H1 (cell line): Measurements from ENCODE around the gene SVOPL. TPM values are rescaled to one million over a fixed set of nuclear protein-coding genes. Genes with fewer than 3 reads are reported as not detected.

Experiments
- CTCF ChIA-PET: fragments of 300-600 bp; sonication (Branson Sonifier 250); formaldehyde crosslinking; loops from one replicate; lab custom pipeline; 2021; ENCODE audit not compliant: partially characterized antibody; lab: Charles Lee
- POLR2A ChIA-PET: fragments of 300-600 bp; sonication (Branson Sonifier 250); formaldehyde crosslinking; loops from one replicate; lab custom pipeline; 2021; ENCODE audit warnings: inconsistent platforms; ENCODE audit not compliant: partially characterized antibody; lab: Charles Lee
- DNase-seq, 2 experiments: peaks; one replicate each; pipeline versions ENCODE4 v3.0.0 to v3.0.0-alpha.2; 2010 to 2022; ENCODE audit warnings: low spot score in 2 of 2, low read depth in 1 of 2, mixed read lengths in 1 of 2
- FAIRE-seq: peaks from 2 replicates; lab custom pipeline; 2011; peaks lifted over from hg19 to GRCh38; lab: Jason Lieb, UNC
- H2AFZ ChIP-seq: 2 replicates; pipeline ENCODE4 v1.8.1; 2012; ENCODE audit warnings: low read length, inconsistent platforms
- H2AK5ac ChIP-seq: 2 replicates; pipeline ENCODE4 v1.6.1; 2013; ENCODE audit warnings: low read depth, low read length
- H2BK120ac ChIP-seq: replicated peaks from 2 replicates; pipeline ENCODE3; 2013; ENCODE audit warnings: low read depth, low read length, inconsistent platforms
- H2BK12ac ChIP-seq: 2 replicates; pipeline ENCODE4 v1.6.1; 2013; ENCODE audit warnings: low read depth, low read length
- H2BK15ac ChIP-seq: 2 replicates; pipeline ENCODE4 v1.6.1; 2013; ENCODE audit warnings: low read length
- H2BK20ac ChIP-seq: 2 replicates; pipeline ENCODE4 v1.6.1; 2013; ENCODE audit warnings: low read length
- H2BK5ac ChIP-seq: 2 replicates; pipeline ENCODE4 v1.6.1; 2013; ENCODE audit warnings: low read depth, low read length
- H3K14ac ChIP-seq: 2 replicates; pipeline ENCODE4 v1.6.1; 2013; ENCODE audit warnings: inconsistent platforms; ENCODE audit not compliant: insufficient read length
- H3K18ac ChIP-seq: 2 replicates; pipeline ENCODE4 v1.6.1; 2013; ENCODE audit warnings: low read length; ENCODE audit errors: extremely low read depth
- H3K23ac ChIP-seq: 2 replicates; pipeline ENCODE4 v1.6.1; 2013; ENCODE audit warnings: inconsistent platforms; ENCODE audit not compliant: insufficient read length
- H3K23me2 ChIP-seq: 2 replicates; pipeline ENCODE4 v1.6.1; 2013; ENCODE audit warnings: low read depth, low read length
- H3K27ac ChIP-seq: 2 replicates; pipeline ENCODE4 v1.6.1; 2011; ENCODE audit warnings: low read depth, low read length, inconsistent platforms
- H3K27me3 ChIP-seq, 4 experiments: replicated peaks in 1 of 4; 1 replicate in 1 of 4; 2 replicates in 3 of 4; pipeline versions ENCODE4 v1.6.1 to v1.8.1; 2011 to 2013; ENCODE audit warnings: low read length in 3 of 4, mild to moderate bottlenecking in 3 of 4, inconsistent platforms in 2 of 4, mixed read lengths in 2 of 4, moderate library complexity in 1 of 4; ENCODE audit not compliant: control insufficient read depth in 3 of 4, insufficient read depth in 3 of 4; ENCODE audit errors: extremely low read depth in 1 of 4
- H3K36me3 ChIP-seq, 4 experiments: 2 replicates each; pipeline versions ENCODE4 v1.6.1 to v1.8.1; 2011 to 2013; ENCODE audit warnings: mild to moderate bottlenecking in 4 of 4, low read length in 3 of 4, moderate library complexity in 2 of 4, control low read depth in 1 of 4, inconsistent platforms in 1 of 4; ENCODE audit not compliant: insufficient read depth in 4 of 4, control insufficient read depth in 2 of 4
- H3K4ac ChIP-seq: replicated peaks from 2 replicates; pipeline ENCODE3; 2013; ENCODE audit warnings: low read length, low read depth, mixed read lengths, inconsistent platforms; ENCODE audit not compliant: insufficient read length
- H3K4me1 ChIP-seq, 4 experiments: replicated peaks in 1 of 4; 1 replicate in 1 of 4; 2 replicates in 3 of 4; pipeline versions ENCODE4 v1.6.1 to v1.8.1; 2011 to 2013; ENCODE audit warnings: low read length in 3 of 4, inconsistent platforms in 2 of 4, mixed read lengths in 1 of 4; ENCODE audit not compliant: insufficient read depth in 4 of 4, control insufficient read depth in 3 of 4
- H3K4me2 ChIP-seq, 2 experiments: 2 replicates each; pipeline versions ENCODE4 v1.6.1 to v1.8.1; 2011 to 2013; ENCODE audit warnings: low read depth in 2 of 2, low read length in 2 of 2, control low read depth in 1 of 2, inconsistent platforms in 1 of 2, mild to moderate bottlenecking in 1 of 2; ENCODE audit not compliant: insufficient read depth in 1 of 2
- H3K4me3 ChIP-seq, 4 experiments: fragments of 200-600, 300-600 bp in 1 of 4; sonication (generic), shearing (Covaris generic), sonication (Bioruptor Twin) in 1 of 4; 2 replicates each; pipeline versions ENCODE4 v1.5.1 to v1.8.1; 2011 to 2016; ENCODE audit warnings: low read length in 4 of 4, low read depth in 3 of 4, control low read depth in 2 of 4, inconsistent platforms in 2 of 4, mild to moderate bottlenecking in 2 of 4, mixed read lengths in 1 of 4, moderate library complexity in 1 of 4; ENCODE audit not compliant: insufficient read depth in 2 of 4; ENCODE audit errors: extremely low read depth in 1 of 4
- H3K56ac ChIP-seq: replicated peaks from 2 replicates; pipeline ENCODE3; 2013; ENCODE audit warnings: low read depth, mild to moderate bottlenecking, mixed read lengths, low read length, inconsistent platforms; ENCODE audit not compliant: insufficient read length
- H3K79me1 ChIP-seq: 2 replicates; pipeline ENCODE4 v1.6.1; 2013; ENCODE audit warnings: low read depth, low read length, control low read depth
- H3K79me2 ChIP-seq, 2 experiments: 2 replicates each; pipeline versions ENCODE4 v1.6.1 to v1.8.1; 2012 to 2013; ENCODE audit warnings: low read length in 2 of 2, mild to moderate bottlenecking in 2 of 2, inconsistent platforms in 1 of 2; ENCODE audit not compliant: insufficient read depth in 2 of 2, control insufficient read depth in 1 of 2
- H3K9ac ChIP-seq, 4 experiments: replicated peaks in 1 of 4; 1 replicate in 1 of 4; 2 replicates in 3 of 4; pipeline versions ENCODE4 v1.6.1 to v1.8.1; 2011 to 2013; ENCODE audit warnings: low read depth in 3 of 4, low read length in 3 of 4, control low read depth in 2 of 4, mild to moderate bottlenecking in 2 of 4, moderate library complexity in 2 of 4, inconsistent platforms in 1 of 4; ENCODE audit errors: extremely low read depth in 1 of 4
- H3K9me3 ChIP-seq, 2 experiments: 2 replicates each; pipeline versions ENCODE4 v1.6.1 to v1.8.1; 2012 to 2013; ENCODE audit warnings: mild to moderate bottlenecking in 2 of 2, moderate library complexity in 2 of 2, control low read depth in 1 of 2, inconsistent platforms in 1 of 2, low read depth in 1 of 2, low read length in 1 of 2, mixed read lengths in 1 of 2; ENCODE audit not compliant: insufficient read depth in 2 of 2
- H4K20me1 ChIP-seq, 2 experiments: replicated peaks in 1 of 2; 2 replicates each; pipeline versions ENCODE3 to v1.8.1; 2011 to 2013; ENCODE audit warnings: inconsistent platforms in 2 of 2, low read length in 2 of 2, mild to moderate bottlenecking in 1 of 2; ENCODE audit not compliant: insufficient read depth in 2 of 2, control insufficient read depth in 1 of 2
- H4K5ac ChIP-seq: 2 replicates; pipeline ENCODE4 v1.6.1; 2013; ENCODE audit warnings: low read length, low read depth, mixed read lengths, inconsistent platforms; ENCODE audit not compliant: insufficient read length
- H4K8ac ChIP-seq: 2 replicates; pipeline ENCODE4 v1.8.0; 2013; ENCODE audit warnings: mild to moderate bottlenecking, moderate library complexity, low read length, inconsistent platforms; ENCODE audit not compliant: insufficient read depth; ENCODE audit errors: extremely low read depth
- H4K91ac ChIP-seq: replicated peaks from 2 replicates; pipeline ENCODE3; 2013; ENCODE audit warnings: low read length, mixed read lengths, inconsistent platforms; ENCODE audit not compliant: insufficient read length
- TEAD4 ChIP-seq: IDR thresholded peaks from 2 replicates; pipeline ENCODE4 v1.6.1; 2012; ENCODE audit warnings: low read depth, low read length, inconsistent platforms, mixed read lengths
- WGBS, 2 experiments: shearing (Covaris generic) in 1 of 2; methylation state at CpG; one replicate each; pipeline versions ENCODE4 v1.1.6 to v1.1.7; 2013 to 2015; ENCODE audit warnings: low lambda C conversion rate in 2 of 2, mixed read lengths in 2 of 2, inconsistent platforms in 1 of 2, low coverage in 1 of 2, missing lambda C conversion rate in 1 of 2; ENCODE audit not compliant: insufficient replicate concordance in 2 of 2, insufficient coverage in 1 of 2, insufficient read length in 1 of 2; ENCODE audit errors: extremely low coverage in 1 of 2, missing lambda C conversion rate in 1 of 2; 5-methylcytosine and 5-hydroxymethylcytosine counted together
- polyA plus RNA-seq, 7 experiments: library from polyadenylated mRNA; depleted of rRNA in 3 of 7; stranded (reverse) in 5 of 7; unstranded in 2 of 7; fragments of >200 nt in 5 of 7; fragments of 200-250 nt in 2 of 7; gene quantifications; 1 replicate in 5 of 7; 2 replicates in 1 of 7; 4 replicates in 1 of 7; pipeline versions ENCODE4 v1.2.1 to v1.2.3, GENCODE V29; 2011 to 2013; ENCODE audit warnings: missing spikeins in 2 of 7, mixed read lengths in 2 of 7
- total RNA-seq: library from RNA; stranded (reverse); fragmentation: NEBNext Ultra II Directional; extraction: Animal tissue kit (Norgen Biotek cat#: 25700); gene quantifications from 2 replicates; pipeline ENCODE4 v1.2.1, GENCODE V29; 2021

Gene SVOPL
- total and polyA plus RNA-seq, 2 of the 8 experiments (the other 6 are each of a cell fraction or from before 2014, with no cell fraction given) = 1.1 to 1.4 TPM

- no peak overlapping the region for H3K56ac ChIP-seq
- H3K36me3 ChIP-seq = peaks cover 67 to 100% (median 98%) of the 10 kb centered on the region in 4 experiments
- no peaks in the 10 kb centered on the region for H3K27me3 ChIP-seq
- no peak overlapping the region for H3K4me2 ChIP-seq
- H3K79me1 ChIP-seq = peaks cover 6% of the 10 kb centered on the region; the same call in 1 of the 2 replicates
- H4K5ac ChIP-seq = no peak overlapping the region
- H3K23me2 ChIP-seq = no peaks in the 10 kb centered on the region
- ChIA-PET CTCF (no interaction called here), POLR2A (interaction anchor here (1.2 kb wide), 1 partner anchor 11 kb away, joined by 4 read pairs; no protein-coding TSS in a partner anchor)
- FAIRE-seq (no peak), DNase-seq (no peak)
- WGBS, 2 experiments = 85% methylated on average over 3 of the region's 3 CpGs; no CpG with 5 or more reads in 1 of the 2 experiments
- no peak overlapping the region for H3K18ac ChIP-seq
- no peak overlapping the region for H2BK20ac ChIP-seq
- H3K79me2 ChIP-seq = peaks cover 4 to 54% of the 10 kb centered on the region in 2 experiments; a peak in 3 of 4 replicates
- H3K4me1 ChIP-seq = no peaks in the 10 kb centered on the region
- H4K20me1 ChIP-seq = no peaks in the 10 kb centered on the region
- H2BK120ac ChIP-seq = no peak overlapping the region
- no peak overlapping the region for H3K27ac ChIP-seq
- H2BK5ac ChIP-seq = no peak overlapping the region
- H3K4ac ChIP-seq = no peak overlapping the region
- H4K91ac ChIP-seq = no peak overlapping the region
- H2BK12ac ChIP-seq = no peak overlapping the region
- no peak overlapping the region for H3K14ac ChIP-seq
- no peak overlapping the region for H3K23ac ChIP-seq
- 0 out of 8 replicates have a peak overlapping the region, but pooled peaks of 1 of the 4 experiments have one; percentile 8 for H3K4me3 ChIP-seq
- no peak overlapping the region for H2AFZ ChIP-seq
- H3K9me3 ChIP-seq = peaks cover 32 to 39% of the 10 kb centered on the region in 2 experiments
- H2BK15ac ChIP-seq = no peak overlapping the region
- H3K9ac ChIP-seq = no peak overlapping the region
- H2AK5ac ChIP-seq = no peak overlapping the region
- no peak overlapping the region for H4K8ac ChIP-seq
- TF ChIP-seq TEAD4 = no peak
Measured at GRCh38 chr7:138556771-138557484, 144.2 kb downstream of the SVOPL start.
